GM12892 (cell line): Measurements from ENCODE around the gene CYP19A1.

Experiments used
- POLR2A ChIP-seq: IDR thresholded peaks from 2 replicates; pipeline ENCODE4 v1.6.1; 2011; ENCODE audit warnings: low read depth, low read length, control low read depth
- POLR2AphosphoS5 ChIP-seq: IDR thresholded peaks from 2 replicates; pipeline ENCODE4 v1.6.1; 2011; ENCODE audit warnings: low read depth, low read length, control low read depth
- TAF1 ChIP-seq: IDR thresholded peaks from 2 replicates; pipeline ENCODE4 v1.6.1; 2011; ENCODE audit warnings: low read depth, mild to moderate bottlenecking, control low read depth, low read length, borderline replicate concordance

DNA sequence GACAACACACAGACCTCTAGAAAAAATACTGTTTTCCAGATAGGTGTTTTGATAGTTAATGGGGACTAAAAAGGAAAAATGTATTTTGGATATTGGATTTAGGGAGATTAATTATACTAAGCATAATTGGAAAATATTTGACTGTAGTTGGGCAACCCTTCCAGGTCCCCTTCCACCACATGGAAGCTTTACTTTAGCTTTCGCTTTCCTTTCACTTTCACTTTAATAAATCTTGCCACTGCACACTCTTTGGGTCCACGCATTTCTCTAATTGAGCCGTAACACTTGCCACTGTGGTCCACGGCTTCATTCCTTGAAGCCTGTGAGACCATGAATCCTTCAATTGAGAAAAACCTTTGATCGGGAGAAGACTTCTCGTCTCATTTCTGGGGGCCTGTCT lies 18.6 kb upstream of the CYP19A1 start:
- TF ChIP-seq POLR2AphosphoS5 = no peak
- TF ChIP-seq POLR2A = no peak
- TF ChIP-seq TAF1 = no peak
